Neural cell (in vitro differentiated cells): ENCODE measurements around the gene TTLL4. TPM values are rescaled to one million over a fixed set of nuclear protein-coding genes. Genes with fewer than 3 reads are reported as not detected.

Experiments
- H2AFZ ChIP-seq: fragments of 200-600, 300-800 bp; sonication (generic), shearing (Covaris generic); 2 replicates; pipeline ENCODE4 v1.6.0; 2014; ENCODE audit warnings: low read depth, mild to moderate bottlenecking, antibody characterized with exemption, low read length, moderate library complexity
- H3F3A ChIP-seq: fragments of 200-600 bp; shearing (Covaris generic); 2 replicates; pipeline ENCODE4 v1.6.1; 2016; ENCODE audit warnings: mild to moderate bottlenecking, moderate library complexity, mixed read lengths, antibody characterized with exemption, low read length; ENCODE audit not compliant: insufficient read depth, poor library complexity, severe bottlenecking
- H3K27ac ChIP-seq: fragments of 200-600, 300-800 bp; sonication (generic), shearing (Covaris generic); 2 replicates; pipeline ENCODE4 v1.5.1; 2014; ENCODE audit warnings: mild to moderate bottlenecking, low read length, moderate library complexity
- H3K27me3 ChIP-seq: fragments of 300-800, 200-600 bp; sonication (generic), shearing (Covaris generic); 2 replicates; pipeline ENCODE4 v1.6.0; 2014; ENCODE audit warnings: mild to moderate bottlenecking, low read depth, low read length, moderate library complexity; ENCODE audit not compliant: insufficient read depth
- H3K36me3 ChIP-seq: fragments of 300-800, 200-600 bp; sonication (generic), shearing (Covaris generic); 2 replicates; pipeline ENCODE4 v1.5.1; 2014; ENCODE audit warnings: mild to moderate bottlenecking, antibody characterized with exemption, low read length, moderate library complexity; ENCODE audit not compliant: insufficient read depth
- H3K4me2 ChIP-seq: fragments of 300-800, 200-600 bp; sonication (generic), shearing (Covaris generic); 2 replicates; pipeline ENCODE4 v1.6.0; 2014; ENCODE audit warnings: mild to moderate bottlenecking, low read length
- H3K4me3 ChIP-seq: fragments of 300-800, 200-600 bp; sonication (generic), shearing (Covaris generic); 2 replicates; pipeline ENCODE4 v1.5.1; 2014; ENCODE audit warnings: mild to moderate bottlenecking, low read length, moderate library complexity
- H3K79me2 ChIP-seq: fragments of 200-600 bp; shearing (Covaris generic); replicated peaks from 2 replicates; pipeline ENCODE4 v1.6.0; 2014; ENCODE audit warnings: mild to moderate bottlenecking, low read length, moderate library complexity; ENCODE audit not compliant: insufficient read depth
- H3K9ac ChIP-seq: fragments of 300-800, 200-600 bp; sonication (generic), shearing (Covaris generic); 2 replicates; pipeline ENCODE4 v1.6.1; 2016; ENCODE audit warnings: mild to moderate bottlenecking, low read length, mixed read lengths
- H3K9me2 ChIP-seq: fragments of 200-600 bp; shearing (Covaris generic); 2 replicates; pipeline ENCODE4 v1.6.1; 2016; ENCODE audit warnings: mild to moderate bottlenecking, low read length, mixed read lengths; ENCODE audit not compliant: insufficient read depth
- H3K9me3 ChIP-seq: fragments of 200-600, 300-800 bp; sonication (generic), shearing (Covaris generic); 2 replicates; pipeline ENCODE4 v1.6.1; 2016; ENCODE audit warnings: mild to moderate bottlenecking, mixed run types, low read length, moderate library complexity, mixed read lengths
- H4K20me1 ChIP-seq: fragments of 200-600 bp; shearing (Covaris generic); 2 replicates; pipeline ENCODE4 v1.6.1; 2016; ENCODE audit warnings: mild to moderate bottlenecking, mixed run types; ENCODE audit not compliant: insufficient read depth
- CTCF ChIP-seq: fragments of 450-650 bp; IDR thresholded peaks from 2 replicates; pipeline ENCODE4 v1.5.1; 2014; ENCODE audit warnings: antibody characterized with exemption, mild to moderate bottlenecking, moderate library complexity; ENCODE audit not compliant: poor library complexity, severe bottlenecking
- EP300 ChIP-seq: fragments of 450-650 bp; conservative IDR thresholded peaks from 2 replicates; pipeline ENCODE4 v1.6.1; 2014; ENCODE audit warnings: antibody characterized with exemption, mild to moderate bottlenecking, moderate library complexity; ENCODE audit not compliant: poor library complexity, severe bottlenecking
- EZH2 ChIP-seq: fragments of 200-600, 300-800 bp; shearing (Covaris generic), sonication (generic); IDR thresholded peaks from 2 replicates; pipeline ENCODE4 v1.6.1; 2014; ENCODE audit warnings: antibody characterized with exemption, low read length, borderline replicate concordance, mild to moderate bottlenecking; ENCODE audit not compliant: insufficient read depth, poor library complexity, severe bottlenecking
- MXI1 ChIP-seq: fragments of 450-650 bp; conservative IDR thresholded peaks from 2 replicates; pipeline ENCODE4 v1.6.1; 2014; ENCODE audit warnings: antibody characterized with exemption, mild to moderate bottlenecking; ENCODE audit not compliant: poor library complexity, severe bottlenecking
- POLR2AphosphoS5 ChIP-seq: IDR thresholded peaks from 2 replicates; pipeline ENCODE4 v1.6.1; 2012
- RAD21 ChIP-seq: fragments of 450-650 bp; conservative IDR thresholded peaks from 2 replicates; pipeline ENCODE4 v1.6.1; 2014; ENCODE audit warnings: antibody characterized with exemption, mild to moderate bottlenecking, moderate library complexity
- REST ChIP-seq: IDR thresholded peaks from 2 replicates; pipeline ENCODE4 v1.6.1; 2012; ENCODE audit warnings: borderline replicate concordance
- SMC3 ChIP-seq: fragments of 450-650 bp; conservative IDR thresholded peaks from 2 replicates; pipeline ENCODE4 v1.6.1; 2014; ENCODE audit warnings: antibody characterized with exemption, mild to moderate bottlenecking, moderate library complexity; ENCODE audit not compliant: poor library complexity
- TAF1 ChIP-seq: IDR thresholded peaks from 2 replicates; pipeline ENCODE4 v1.6.1; 2012; ENCODE audit warnings: low read depth
- polyA plus RNA-seq: library from polyadenylated mRNA; depleted of rRNA; stranded (reverse); fragments of >200 nt; gene quantifications from 2 replicates; pipeline ENCODE4 v1.2.3, GENCODE V29; 2014

TTLL4 gene
- polyA plus RNA-seq, 1 donor from 2014 or later: 5.3 TPM

- TF ChIP-seq EP300 (no peak), TAF1 (no peak), RAD21 (no peak), POLR2AphosphoS5 (no peak), MXI1 (no peak), REST (no peak), EZH2 (no peak), SMC3 (no peak), CTCF (no peak)
- Histone ChIP-seq H2AFZ (no peak overlapping the region), H3K9me3 (no peaks in the 10 kb centered on the region), H3K4me3 (no peak overlapping the region), H3K79me2 (no peaks in the 10 kb centered on the region), H3K9me2 (no peaks in the 10 kb centered on the region), H3K4me2 (no peak overlapping the region), H3K36me3 (no peaks in the 10 kb centered on the region), H4K20me1 (no peaks in the 10 kb centered on the region), H3K27ac (no peak overlapping the region), H3K9ac (no peak overlapping the region), H3F3A (no peaks in the 10 kb centered on the region), H3K27me3 (no peaks in the 10 kb centered on the region)
These were observed 44.1 kb downstream of the TTLL4 start for GRCh38 chr2:218754781-218755180.

- Histone ChIP-seq H3K4me2 (no peak overlapping the region), H3K27ac (no peak overlapping the region), H3K9ac (no peak overlapping the region), H3K27me3 (no peaks in the 10 kb centered on the region), H3F3A (no peaks in the 10 kb centered on the region), H3K79me2 (no peaks in the 10 kb centered on the region), H4K20me1 (no peaks in the 10 kb centered on the region), H3K4me3 (no peak overlapping the region), H3K36me3 (no peaks in the 10 kb centered on the region), H3K9me3 (no peaks in the 10 kb centered on the region), H3K9me2 (no peaks in the 10 kb centered on the region), H2AFZ (no peak overlapping the region)
- no peak for TF ChIP-seq REST
- TF ChIP-seq MXI1: no peak
- TF ChIP-seq SMC3: no peak
- no peak for TF ChIP-seq POLR2AphosphoS5
- no peak for TF ChIP-seq TAF1
- TF ChIP-seq EP300: no peak
- TF ChIP-seq RAD21: no peak
- TF ChIP-seq EZH2: no peak
- no peak for TF ChIP-seq CTCF
These were observed 44.5 kb downstream of the TTLL4 start for GRCh38 chr2:218755198-218755566.
